A549 (cell line): ENCODE measurements around the gene SAMD13.

ENCODE experiments used
- CHD2 ChIP-seq: fragments of 150-350 bp; IDR thresholded peaks from 2 replicates; pipeline ENCODE4 v1.6.1; 2014; ENCODE audit warnings: low read length; ENCODE audit not compliant: partially characterized antibody
- CHD4 ChIP-seq: fragments of 200-600 bp; sonication (generic); IDR thresholded peaks from 2 replicates; pipeline ENCODE4 v1.6.1; 2016; ENCODE audit warnings: antibody characterized with exemption, mild to moderate bottlenecking, borderline replicate concordance
- EP300 ChIP-seq, 2 experiments: fragments of >200 bp; sonication (Bioruptor Twin); formaldehyde crosslinking; IDR thresholded peaks; 2 replicates in 1 of 2; 3 replicates in 1 of 2; pipeline ENCODE4 v1.6.1; 2016 to 2017
- ESRRA ChIP-seq: fragments of 150-350 bp; IDR thresholded peaks from 2 replicates; pipeline ENCODE4 v1.6.1; 2014; ENCODE audit warnings: mild to moderate bottlenecking, low read length, borderline replicate concordance
- HOXB5 ChIP-seq: fragments of 250-450 bp; sonication (Bioruptor Pico); IDR thresholded peaks from 2 replicates; pipeline ENCODE4 v1.5.0; 2020; ENCODE audit warnings: mild to moderate bottlenecking, moderate library complexity
- JUN ChIP-seq, 2 experiments: fragments of >200 bp; sonication (Bioruptor Twin); formaldehyde crosslinking; IDR thresholded peaks; 2 replicates in 1 of 2; 3 replicates in 1 of 2; pipeline ENCODE4 v1.6.1; 2016 to 2017
- KDM5A ChIP-seq: fragments of 200-600 bp; sonication (generic); IDR thresholded peaks from 2 replicates; pipeline ENCODE4 v1.6.1; 2016; ENCODE audit warnings: antibody characterized with exemption, mild to moderate bottlenecking
- PHF8 ChIP-seq: fragments of 200-600 bp; sonication (generic); IDR thresholded peaks from 2 replicates; pipeline ENCODE4 v1.6.1; 2016; ENCODE audit warnings: low read depth, mild to moderate bottlenecking, antibody characterized with exemption, moderate library complexity, borderline replicate concordance
- RNF2 ChIP-seq: fragments of 200-600 bp; sonication (generic); IDR thresholded peaks from 2 replicates; pipeline ENCODE4 v1.6.1; 2016; ENCODE audit warnings: low read depth, mild to moderate bottlenecking, antibody characterized with exemption, moderate library complexity, borderline replicate concordance
- SREBF2 ChIP-seq: fragments of 450-650 bp; IDR thresholded peaks from 2 replicates; pipeline ENCODE4 v1.6.1; 2014; ENCODE audit warnings: mild to moderate bottlenecking, moderate library complexity
- TF ChIP-seq, protein P1 (sequence below): fragments of >200 bp; sonication (Bioruptor Twin); formaldehyde crosslinking; IDR thresholded peaks from 3 replicates; pipeline ENCODE4 v1.5.1; 2016
- TF ChIP-seq, protein P2 (sequence below): IDR thresholded peaks from 2 replicates; pipeline ENCODE4 v1.6.1; 2012
- TF ChIP-seq, protein P3 (sequence below): IDR thresholded peaks from 2 replicates; pipeline ENCODE4 v1.6.1; 2012

DNA sequence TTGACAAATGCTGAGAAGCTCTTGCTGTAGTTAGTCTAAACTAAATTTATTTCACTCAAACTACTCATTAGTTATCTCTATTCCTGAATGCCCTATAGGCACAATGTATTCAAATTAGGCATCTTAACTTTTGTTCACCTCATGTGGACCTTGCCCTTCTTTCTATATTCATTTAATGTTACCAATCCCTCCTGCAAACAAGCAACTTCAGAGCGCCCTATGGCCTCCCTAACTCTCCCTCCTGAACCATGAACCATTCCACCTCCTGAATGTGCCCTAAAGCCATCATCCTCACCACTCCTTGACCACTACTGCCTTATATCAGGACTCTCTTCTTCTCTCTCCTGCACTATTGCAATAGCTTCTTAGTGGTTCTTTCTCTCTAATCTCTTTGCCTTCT, 34.8 kb upstream of the SAMD13 start:
- TF ChIP-seq, protein P1, sequence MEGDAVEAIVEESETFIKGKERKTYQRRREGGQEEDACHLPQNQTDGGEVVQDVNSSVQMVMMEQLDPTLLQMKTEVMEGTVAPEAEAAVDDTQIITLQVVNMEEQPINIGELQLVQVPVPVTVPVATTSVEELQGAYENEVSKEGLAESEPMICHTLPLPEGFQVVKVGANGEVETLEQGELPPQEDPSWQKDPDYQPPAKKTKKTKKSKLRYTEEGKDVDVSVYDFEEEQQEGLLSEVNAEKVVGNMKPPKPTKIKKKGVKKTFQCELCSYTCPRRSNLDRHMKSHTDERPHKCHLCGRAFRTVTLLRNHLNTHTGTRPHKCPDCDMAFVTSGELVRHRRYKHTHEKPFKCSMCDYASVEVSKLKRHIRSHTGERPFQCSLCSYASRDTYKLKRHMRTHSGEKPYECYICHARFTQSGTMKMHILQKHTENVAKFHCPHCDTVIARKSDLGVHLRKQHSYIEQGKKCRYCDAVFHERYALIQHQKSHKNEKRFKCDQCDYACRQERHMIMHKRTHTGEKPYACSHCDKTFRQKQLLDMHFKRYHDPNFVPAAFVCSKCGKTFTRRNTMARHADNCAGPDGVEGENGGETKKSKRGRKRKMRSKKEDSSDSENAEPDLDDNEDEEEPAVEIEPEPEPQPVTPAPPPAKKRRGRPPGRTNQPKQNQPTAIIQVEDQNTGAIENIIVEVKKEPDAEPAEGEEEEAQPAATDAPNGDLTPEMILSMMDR: no peak
- TF ChIP-seq PHF8: no peak
- TF ChIP-seq JUN (IDR thresholded peaks at IDR 0.05): no peak
- TF ChIP-seq CHD4: no peak
- TF ChIP-seq ESRRA: no peak
- TF ChIP-seq EP300 (IDR thresholded peaks at IDR 0.05): no peak
- no peak for TF ChIP-seq KDM5A
- TF ChIP-seq, protein P2, sequence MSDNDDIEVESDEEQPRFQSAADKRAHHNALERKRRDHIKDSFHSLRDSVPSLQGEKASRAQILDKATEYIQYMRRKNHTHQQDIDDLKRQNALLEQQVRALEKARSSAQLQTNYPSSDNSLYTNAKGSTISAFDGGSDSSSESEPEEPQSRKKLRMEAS: no peak
- TF ChIP-seq RNF2: no peak
- TF ChIP-seq CHD2: no peak
- TF ChIP-seq SREBF2: no peak
- no peak for TF ChIP-seq HOXB5 (CRISPR knock-in tag)
- TF ChIP-seq, protein P3, sequence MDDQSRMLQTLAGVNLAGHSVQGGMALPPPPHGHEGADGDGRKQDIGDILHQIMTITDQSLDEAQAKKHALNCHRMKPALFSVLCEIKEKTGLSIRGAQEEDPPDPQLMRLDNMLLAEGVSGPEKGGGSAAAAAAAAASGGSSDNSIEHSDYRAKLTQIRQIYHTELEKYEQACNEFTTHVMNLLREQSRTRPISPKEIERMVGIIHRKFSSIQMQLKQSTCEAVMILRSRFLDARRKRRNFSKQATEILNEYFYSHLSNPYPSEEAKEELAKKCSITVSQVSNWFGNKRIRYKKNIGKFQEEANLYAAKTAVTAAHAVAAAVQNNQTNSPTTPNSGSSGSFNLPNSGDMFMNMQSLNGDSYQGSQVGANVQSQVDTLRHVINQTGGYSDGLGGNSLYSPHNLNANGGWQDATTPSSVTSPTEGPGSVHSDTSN: no peak
